HL-60 (cell line): ENCODE data around the gene KCND2.

Experiments used
- CTCF ChIP-seq: IDR thresholded peaks from one replicate; pipeline ENCODE4 v1.5.1; 2011; ENCODE audit warnings: low read length, control low read depth, inconsistent platforms; ENCODE audit not compliant: insufficient read depth
- POLR2AphosphoS5 ChIP-seq: IDR thresholded peaks from 2 replicates; pipeline ENCODE4 v1.6.1; 2012; ENCODE audit warnings: low read depth
- REST ChIP-seq: IDR thresholded peaks from 2 replicates; pipeline ENCODE4 v1.6.1; 2012; ENCODE audit warnings: low read depth; ENCODE audit not compliant: insufficient replicate concordance

- TF ChIP-seq REST: no peak
- TF ChIP-seq CTCF: no peak
- no peak for TF ChIP-seq POLR2AphosphoS5
These were observed 524.2 kb downstream of the KCND2 start for GRCh38 chr7:120797026-120797645.
